Panc1 (cell line): ENCODE data around the gene CCDC47. TPM values are rescaled to one million over a fixed set of nuclear protein-coding genes. Genes with fewer than 3 reads are reported as not detected.

ENCODE experiments used
- ATAC-seq: fragments of 200-7000 bp; cut with Tn5 transposase; 2 replicates; pipeline ENCODE4 v1.9.1; 2020; ENCODE audit warnings: mild to moderate bottlenecking, moderate library complexity
- BruUV-seq: library from RNA; stranded (reverse); fragments of 400-500 nt; replicated peaks from 2 replicates; lab custom pipeline; 2021; lab: Mats Ljungman, UMichigan
- CTCF ChIA-PET: fragments of 300-600 bp; sonication (Branson Sonifier 250); formaldehyde crosslinking; loops from one replicate; lab custom pipeline; 2022; ENCODE audit warnings: antibody characterized with exemption; lab: Charles Lee
- POLR2A ChIA-PET: fragments of 300-600 bp; sonication (Branson Sonifier 250); formaldehyde crosslinking; loops from one replicate; lab custom pipeline; 2022; ENCODE audit warnings: antibody characterized with exemption; lab: Charles Lee
- DNase-seq: peaks from one replicate; pipeline ENCODE4 v3.0.0-alpha.2; 2010; ENCODE audit warnings: low read depth, low spot score
- H3K27ac ChIP-seq: 2 replicates; pipeline ENCODE4 v1.5.1; 2011; ENCODE audit warnings: mild to moderate bottlenecking, low read length, inconsistent platforms
- H3K27me3 ChIP-seq: fragments of 200-500 bp; sonication (Bioruptor generic); 2 replicates; pipeline ENCODE4 v1.6.0; 2014; ENCODE audit warnings: low read length, inconsistent platforms; ENCODE audit not compliant: control insufficient read depth, insufficient read depth
- H3K36me3 ChIP-seq: fragments of 200-500 bp; sonication (Bioruptor generic); 2 replicates; pipeline ENCODE4 v1.5.1; 2014; ENCODE audit warnings: inconsistent platforms, mild to moderate bottlenecking, low read length, moderate library complexity; ENCODE audit not compliant: control insufficient read depth, insufficient read depth
- H3K4me1 ChIP-seq: 2 replicates; pipeline ENCODE4 v1.5.1; 2011; ENCODE audit warnings: inconsistent platforms, mild to moderate bottlenecking, low read length, moderate library complexity; ENCODE audit not compliant: control insufficient read depth, insufficient read depth
- H3K4me3 ChIP-seq, 2 experiments: 2 replicates each; pipeline ENCODE4 v1.5.1; 2011 to 2012; ENCODE audit warnings: low read depth in 2 of 2, low read length in 2 of 2, mild to moderate bottlenecking in 2 of 2, inconsistent platforms in 1 of 2, moderate library complexity in 1 of 2
- H3K9me3 ChIP-seq: fragments of 200-500 bp; sonication (Bioruptor generic); 2 replicates; pipeline ENCODE4 v1.5.1; 2014; ENCODE audit warnings: low read depth, mild to moderate bottlenecking, inconsistent platforms, low read length, moderate library complexity; ENCODE audit not compliant: control insufficient read depth, insufficient read depth
- POLR2AphosphoS5 ChIP-seq: IDR thresholded peaks from 2 replicates; pipeline ENCODE4 v1.6.1; 2012; ENCODE audit warnings: mild to moderate bottlenecking, low read depth, low read length, moderate library complexity
- REST ChIP-seq, 2 experiments: IDR thresholded peaks; 2 replicates each; pipeline ENCODE4 v1.6.1; 2011 to 2012; ENCODE audit warnings: low read depth in 2 of 2, control low read depth in 1 of 2, low read length in 1 of 2, mild to moderate bottlenecking in 1 of 2, moderate library complexity in 1 of 2; ENCODE audit not compliant: insufficient read depth in 1 of 2
- SIN3A ChIP-seq: IDR thresholded peaks from 2 replicates; pipeline ENCODE4 v1.6.1; 2012; ENCODE audit warnings: low read depth, mild to moderate bottlenecking, low read length, moderate library complexity, borderline replicate concordance; ENCODE audit not compliant: insufficient read depth
- TCF7L2 ChIP-seq: IDR thresholded peaks from 2 replicates; pipeline ENCODE4 v1.6.1; 2011; ENCODE audit warnings: mild to moderate bottlenecking, low read depth, low read length, inconsistent platforms
- in situ Hi-C: cut with HindIII; loops from 2 replicates; pipeline ENCODE4 v1.10.0; 2016; ENCODE audit warnings: low sequenced_read_pairs, low pct_unique_long_range_greater_than_20kb
- intact Hi-C: fragments of 100-400 bp; cut with micrococcal nuclease; formaldehyde crosslinking; loops from one replicate; pipeline ENCODE4 v1.10.0; 2022; ENCODE audit not compliant: unreplicated experiment
- total RNA-seq: library from RNA; stranded (reverse); gene quantifications from one replicate; pipeline ENCODE4 v1.2.1, GENCODE V29; 2021; ENCODE audit not compliant: unreplicated experiment
- TF ChIP-seq, protein P1 (sequence below): fragments of 450-650 bp; IDR thresholded peaks from 2 replicates; pipeline ENCODE4 v1.5.1; 2017; ENCODE audit warnings: mild to moderate bottlenecking

Gene CCDC47
- total RNA-seq, 1 experiment from 2014 or later = 64.8 TPM

- intact Hi-C loops (no loop called here), in situ Hi-C loops (no loop called here)
- DNase-seq = no peak
- BruUV-seq = no TSS peak
- Histone ChIP-seq H3K27me3 (no peaks in the 10 kb centered on the region), H3K27ac (no peak overlapping the region), H3K36me3 (no peaks in the 10 kb centered on the region; the same call in 1 of the 2 replicates), H3K4me1 (no peaks in the 10 kb centered on the region), H3K4me3 (no peak overlapping the region), H3K9me3 (no peaks in the 10 kb centered on the region)
- CTCF ChIA-PET = no interaction called here
- POLR2A ChIA-PET = no interaction called here
- no peak for TF ChIP-seq TCF7L2
- TF ChIP-seq, protein P1, sequence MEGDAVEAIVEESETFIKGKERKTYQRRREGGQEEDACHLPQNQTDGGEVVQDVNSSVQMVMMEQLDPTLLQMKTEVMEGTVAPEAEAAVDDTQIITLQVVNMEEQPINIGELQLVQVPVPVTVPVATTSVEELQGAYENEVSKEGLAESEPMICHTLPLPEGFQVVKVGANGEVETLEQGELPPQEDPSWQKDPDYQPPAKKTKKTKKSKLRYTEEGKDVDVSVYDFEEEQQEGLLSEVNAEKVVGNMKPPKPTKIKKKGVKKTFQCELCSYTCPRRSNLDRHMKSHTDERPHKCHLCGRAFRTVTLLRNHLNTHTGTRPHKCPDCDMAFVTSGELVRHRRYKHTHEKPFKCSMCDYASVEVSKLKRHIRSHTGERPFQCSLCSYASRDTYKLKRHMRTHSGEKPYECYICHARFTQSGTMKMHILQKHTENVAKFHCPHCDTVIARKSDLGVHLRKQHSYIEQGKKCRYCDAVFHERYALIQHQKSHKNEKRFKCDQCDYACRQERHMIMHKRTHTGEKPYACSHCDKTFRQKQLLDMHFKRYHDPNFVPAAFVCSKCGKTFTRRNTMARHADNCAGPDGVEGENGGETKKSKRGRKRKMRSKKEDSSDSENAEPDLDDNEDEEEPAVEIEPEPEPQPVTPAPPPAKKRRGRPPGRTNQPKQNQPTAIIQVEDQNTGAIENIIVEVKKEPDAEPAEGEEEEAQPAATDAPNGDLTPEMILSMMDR = no peak
- TF ChIP-seq SIN3A = no peak
- TF ChIP-seq REST (IDR thresholded peaks at IDR 0.05; ENCODE audit: insufficient read depth in 1 of 2, low read depth in 2 of 2, low read length in 1 of 2) = no peak
- TF ChIP-seq POLR2AphosphoS5 = no peak
- no peak for ATAC-seq
Measured at GRCh38 chr17:63707151-63707550, 66.2 kb downstream of the CCDC47 start.

GRCh38 chr17:63706336-63707082 is 66.9 kb downstream of the CCDC47 start:
- H3K4me3 ChIP-seq = no peak overlapping the region
- ATAC-seq (no peak), DNase-seq (no peak)
- in situ Hi-C loops (no loop called here), intact Hi-C loops (no loop called here)
- no TSS peak for BruUV-seq
- no peaks in the 10 kb centered on the region for H3K27me3 ChIP-seq
- no peaks in the 10 kb centered on the region; the same call in 1 of the 2 replicates for H3K36me3 ChIP-seq
- ChIA-PET POLR2A (no interaction called here), CTCF (no interaction called here)
- H3K4me1 ChIP-seq = no peaks in the 10 kb centered on the region
- H3K9me3 ChIP-seq = no peaks in the 10 kb centered on the region
- no peak overlapping the region for H3K27ac ChIP-seq
- TF ChIP-seq, protein P1 = no peak
- TF ChIP-seq REST (IDR thresholded peaks at IDR 0.05; ENCODE audit: insufficient read depth in 1 of 2, low read depth in 2 of 2, low read length in 1 of 2) (no peak), SIN3A (no peak), POLR2AphosphoS5 (no peak), TCF7L2 (no peak)
